Activated CD4-positive, alpha-beta memory T cell treated with anti-CD3 and anti-CD28 coated beads for 36 hours (primary cell): Measurements from ENCODE around the gene ALDH1A2. TPM values are rescaled to one million over a fixed set of nuclear protein-coding genes. Genes with fewer than 3 reads are reported as not detected.
A peak's percentile ranks its signal among the peaks of the same experiment; 100 is the strongest.
"Not testable (repeated sequence)": the region's sequence is repeated elsewhere in the genome, so short reads cannot be mapped to it uniquely, and the experiment has no call there.

Experiments
- CTCF ChIA-PET: fragments of 350-600 bp; sonication (Branson Sonifier 250); formaldehyde crosslinking; loops from one replicate; lab custom pipeline; 2021; ENCODE audit warnings: antibody characterized with exemption, inconsistent platforms; lab: Charles Lee
- POLR2A ChIA-PET: fragments of 350-600 bp; sonication (Branson Sonifier 250); formaldehyde crosslinking; loops from one replicate; lab custom pipeline; 2021; ENCODE audit warnings: antibody characterized with exemption; lab: Charles Lee
- DNase-seq: peaks from one replicate; pipeline ENCODE4 v3.0.0-alpha.2; 2020
- H3K27ac Mint-ChIP-seq: one replicate; pipeline ENCODE4 v1.8.0; 2021; ENCODE audit warnings: mixed read lengths
- H3K27me3 Mint-ChIP-seq: one replicate; pipeline ENCODE4 v1.8.0; 2021; ENCODE audit warnings: mixed read lengths
- H3K36me3 Mint-ChIP-seq: one replicate; pipeline ENCODE4 v1.8.0; 2021; ENCODE audit warnings: mixed read lengths
- H3K4me1 Mint-ChIP-seq: one replicate; pipeline ENCODE4 v1.8.0; 2021; ENCODE audit warnings: low read depth, mixed read lengths
- H3K4me3 Mint-ChIP-seq: one replicate; pipeline ENCODE4 v1.8.0; 2021; ENCODE audit warnings: mild to moderate bottlenecking, mixed read lengths
- H3K9me3 Mint-ChIP-seq: one replicate; pipeline ENCODE4 v1.8.0; 2021; ENCODE audit warnings: mixed read lengths
- intact Hi-C: fragments of 100-400 bp; cut with micrococcal nuclease; formaldehyde crosslinking; loops from one replicate; pipeline ENCODE4 v1.15.1; 2023
- total RNA-seq, 2 experiments: library from RNA; stranded (reverse); gene quantifications; one replicate each; pipeline ENCODE4 v1.2.3, GENCODE V29; 2021

ALDH1A2 gene
- total RNA-seq = under 1 TPM; 0.19 to 0.78 TPM

DNA sequence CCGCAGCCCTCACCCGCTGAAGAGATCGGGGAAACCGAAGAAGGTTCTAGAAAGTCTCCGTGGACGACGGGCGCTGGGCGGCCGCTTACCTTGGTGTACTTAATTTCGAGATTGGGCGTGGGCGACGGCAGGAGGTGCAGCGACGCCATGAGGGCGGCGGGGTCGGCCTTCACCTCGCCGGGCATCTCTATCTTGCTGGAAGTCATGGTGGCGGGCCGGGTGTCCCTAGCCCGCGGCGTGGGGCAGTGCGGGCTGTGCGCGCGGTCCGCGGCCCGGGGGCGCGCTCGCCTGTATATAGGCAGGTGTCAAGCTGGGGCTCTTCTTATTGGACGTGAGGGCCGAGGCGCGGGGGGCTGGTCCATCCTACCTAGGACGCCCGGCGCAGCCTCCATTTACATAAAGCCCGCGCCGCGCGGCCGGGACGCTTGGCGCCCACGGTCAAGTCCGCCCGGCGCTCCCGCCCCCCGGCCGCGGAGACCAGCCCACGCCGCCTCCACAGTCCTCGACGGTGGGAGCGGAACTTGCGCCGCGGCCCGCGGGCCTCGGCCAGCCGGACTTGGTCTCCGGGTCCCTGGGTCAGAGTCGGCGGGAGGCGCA is at the start of gene ALDH1A2:
Gene ALDH1A2, minus strand, starts transcription at position 267 of the 597 bp plus-strand sequence. Its CDS starts 61 bp downstream, at position 206.
- Mint-ChIP-seq H3K4me3 (peak within 1 kb of the TSS; percentile 32), H3K36me3 (no peaks in the 10 kb centered on the region), H3K27ac (no peak within 1 kb of the TSS), H3K4me1 (peaks cover 9% of the 10 kb centered on the region), H3K9me3 (no peaks in the 10 kb centered on the region), H3K27me3 (peaks cover 49% of the 10 kb centered on the region)
- CTCF ChIA-PET = interaction anchor here (1.0 to 2.0 kb wide), 9 partner anchors 12 to 423 kb away, joined by 3 to 7 read pairs (median 4); no protein-coding TSS in a partner anchor
- peak; percentile 18 for DNase-seq
- intact Hi-C loops = loop anchor here (1.0 to 10.0 kb wide), 3 partner anchors 23 to 504 kb away; no protein-coding TSS in a partner anchor
- POLR2A ChIA-PET = no interaction called here

DNA sequence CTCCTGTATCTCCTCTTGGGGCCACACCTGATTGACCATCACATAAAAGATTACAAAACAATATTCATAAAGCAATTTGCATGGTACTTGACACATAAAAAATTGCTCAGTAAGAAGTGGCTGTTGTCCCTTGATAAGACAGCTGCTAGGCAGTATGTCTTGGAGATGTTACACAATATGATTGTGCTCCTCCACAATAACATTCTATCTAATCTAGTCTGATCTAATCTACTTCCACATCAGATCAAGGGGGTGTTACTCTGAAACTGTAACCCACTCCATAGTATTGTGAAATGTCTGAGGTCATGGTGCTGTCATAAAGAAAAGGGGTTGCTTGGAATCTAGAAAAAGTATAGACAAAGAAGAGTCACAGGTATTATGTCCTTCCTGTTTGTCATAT is 49.3 kb upstream of the ALDH1A2 start:
- DNase-seq = no peak
- H3K36me3 Mint-ChIP-seq = no peaks in the 10 kb centered on the region
- H3K4me3 Mint-ChIP-seq = no peak overlapping the region
- H3K9me3 Mint-ChIP-seq = no peaks in the 10 kb centered on the region
- ChIA-PET POLR2A (no interaction called here), CTCF (no interaction called here)
- no peak overlapping the region for H3K27ac Mint-ChIP-seq
- peaks cover 11% of the 10 kb centered on the region for H3K27me3 Mint-ChIP-seq
- intact Hi-C loops = no loop called here
- H3K4me1 Mint-ChIP-seq = no peaks in the 10 kb centered on the region

DNA sequence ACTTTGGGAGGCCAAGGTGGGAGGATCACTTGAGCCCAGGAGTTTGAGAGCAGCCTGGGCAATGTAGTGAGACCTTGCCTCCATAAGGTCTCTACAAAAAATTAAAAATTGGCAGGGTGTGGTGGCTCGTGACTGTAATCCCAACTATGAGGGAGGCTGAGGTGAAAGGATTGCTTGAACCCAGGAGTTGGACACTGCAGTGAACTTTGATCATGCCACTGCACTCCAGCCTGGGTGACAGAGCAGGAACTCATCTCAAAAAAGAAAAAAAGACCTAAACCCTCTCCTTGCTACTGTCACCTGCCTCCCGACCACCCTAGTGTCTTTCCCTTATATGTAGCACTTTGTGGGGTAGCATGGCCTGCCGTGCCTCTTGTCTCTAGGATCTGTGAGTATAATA is 48.9 kb upstream of the ALDH1A2 start:
- no peaks in the 10 kb centered on the region for H3K36me3 Mint-ChIP-seq
- no peaks in the 10 kb centered on the region for H3K9me3 Mint-ChIP-seq
- ChIA-PET CTCF (no interaction called here), POLR2A (no interaction called here)
- intact Hi-C loops = no loop called here
- no peak for DNase-seq
- no peaks in the 10 kb centered on the region for H3K4me1 Mint-ChIP-seq
- H3K4me3 Mint-ChIP-seq = no peak overlapping the region
- H3K27me3 Mint-ChIP-seq = peaks cover 11% of the 10 kb centered on the region
- no peak overlapping the region for H3K27ac Mint-ChIP-seq

DNA sequence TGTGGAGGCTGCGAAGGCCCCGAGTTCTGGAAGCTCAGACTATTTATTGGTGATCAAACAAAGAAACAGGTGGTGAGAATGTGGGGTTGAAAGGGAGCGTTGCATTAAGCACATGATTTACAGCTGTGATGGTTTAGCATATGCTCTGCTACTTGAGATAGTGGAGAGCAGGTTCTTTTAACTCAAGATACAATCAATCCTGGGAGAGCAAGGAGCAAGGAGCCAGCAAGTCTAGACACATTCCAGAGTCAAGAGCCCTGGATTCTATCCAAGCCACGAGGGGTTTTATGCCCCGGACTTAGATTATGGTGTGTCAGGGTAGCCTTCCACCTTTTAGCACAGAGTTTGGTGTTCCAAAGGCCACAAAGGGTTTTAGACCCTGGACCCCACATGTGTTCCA is 47.8 kb upstream of the ALDH1A2 start:
- H3K9me3 Mint-ChIP-seq, POLR2A ChIA-PET, DNase-seq, CTCF ChIA-PET, H3K4me3 Mint-ChIP-seq, H3K4me1 Mint-ChIP-seq, intact Hi-C loops, H3K36me3 Mint-ChIP-seq, H3K27ac Mint-ChIP-seq: not testable (repeated sequence)
- H3K27me3 Mint-ChIP-seq = peaks cover 11% of the 10 kb centered on the region

DNA sequence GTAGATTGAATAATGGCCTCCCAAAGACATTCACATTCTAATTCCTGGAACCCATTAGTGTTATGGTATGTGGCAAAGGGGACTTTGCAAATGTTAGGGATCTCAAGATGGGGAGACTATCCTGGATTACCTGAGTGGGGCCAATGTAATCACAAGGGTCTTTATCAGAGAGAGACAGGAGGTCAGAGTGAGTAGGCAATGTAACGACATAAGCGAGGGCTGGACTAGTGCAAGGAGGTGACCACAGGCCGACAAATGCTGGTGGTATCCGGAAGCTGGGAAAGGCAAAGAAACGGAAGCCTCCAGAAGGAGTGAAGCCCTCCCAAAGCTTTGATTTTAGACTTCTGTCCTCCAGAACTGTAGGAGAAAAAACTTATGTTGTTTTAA is 46.2 kb upstream of the ALDH1A2 start:
- Mint-ChIP-seq H3K9me3 (no peaks in the 10 kb centered on the region), H3K36me3 (no peaks in the 10 kb centered on the region), H3K4me1 (no peaks in the 10 kb centered on the region), H3K27me3 (peaks cover 13% of the 10 kb centered on the region), H3K4me3 (no peak overlapping the region), H3K27ac (no peak overlapping the region)
- CTCF ChIA-PET = no interaction called here
- POLR2A ChIA-PET = no interaction called here
- no peak for DNase-seq
- intact Hi-C loops = no loop called here

DNA sequence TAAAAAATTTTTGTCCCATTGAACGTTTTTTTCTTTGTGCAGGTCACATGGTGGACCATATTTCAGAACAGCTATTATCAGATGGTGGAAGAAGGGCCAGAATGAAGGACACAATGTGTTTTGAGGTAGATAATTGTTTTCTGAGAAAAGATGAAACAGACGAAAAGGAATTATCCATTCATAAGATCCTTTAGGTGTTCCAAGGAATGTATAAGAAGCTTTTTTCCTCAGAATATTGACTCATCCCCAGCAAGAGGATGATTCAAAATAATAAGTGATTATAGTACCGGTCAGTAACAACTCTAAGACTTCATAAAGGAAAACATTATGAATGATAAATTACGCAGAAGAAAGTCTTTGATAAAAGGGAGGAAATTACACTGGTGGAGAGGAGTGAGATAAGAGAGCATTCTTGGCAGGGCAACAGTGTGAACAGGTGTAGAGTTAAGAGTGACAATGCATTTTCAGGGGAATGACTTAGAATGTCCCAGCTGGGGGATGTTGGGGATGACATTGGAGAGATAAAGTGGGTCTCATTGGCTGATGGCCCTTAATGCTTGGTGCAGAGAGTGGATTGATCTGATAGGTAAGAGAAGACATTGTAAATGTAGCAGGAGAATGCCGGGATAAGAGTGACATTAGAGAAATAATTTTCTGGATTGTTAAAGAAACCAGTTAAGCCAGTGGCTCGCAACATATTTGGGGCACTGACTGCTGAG is 45.6 kb upstream of the ALDH1A2 start:
- Mint-ChIP-seq H3K36me3 (no peaks in the 10 kb centered on the region), H3K27me3 (peaks cover 15% of the 10 kb centered on the region), H3K27ac (no peak overlapping the region), H3K9me3 (no peaks in the 10 kb centered on the region), H3K4me1 (no peaks in the 10 kb centered on the region), H3K4me3 (no peak overlapping the region)
- intact Hi-C loops = no loop called here
- CTCF ChIA-PET = no interaction called here
- no peak for DNase-seq
- POLR2A ChIA-PET = no interaction called here

DNA sequence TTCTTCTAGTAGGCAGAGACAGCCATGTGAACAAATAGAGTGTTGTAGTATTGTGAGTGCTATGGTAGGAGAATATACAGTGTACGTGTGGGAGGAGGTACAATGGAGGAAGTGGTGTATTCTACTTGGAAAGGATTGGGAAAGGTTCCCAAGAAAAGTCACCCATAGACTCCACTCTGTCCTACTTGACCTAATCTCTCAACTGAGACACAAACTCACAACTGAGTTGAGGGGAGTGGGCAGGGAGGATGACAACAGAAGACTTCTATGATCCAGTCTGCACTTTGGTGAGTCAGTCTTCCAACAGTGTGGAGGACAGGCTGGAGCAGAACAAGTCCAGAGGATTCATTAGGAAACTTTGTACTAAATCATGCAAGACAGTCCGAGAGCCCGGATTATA is 43.9 kb upstream of the ALDH1A2 start:
- CTCF ChIA-PET = no interaction called here
- POLR2A ChIA-PET = no interaction called here
- no peak overlapping the region for H3K4me3 Mint-ChIP-seq
- no peak overlapping the region for H3K27ac Mint-ChIP-seq
- H3K27me3 Mint-ChIP-seq = peaks cover 18% of the 10 kb centered on the region
- no peaks in the 10 kb centered on the region for H3K9me3 Mint-ChIP-seq
- intact Hi-C loops = no loop called here
- no peak for DNase-seq
- H3K36me3 Mint-ChIP-seq = no peaks in the 10 kb centered on the region
- H3K4me1 Mint-ChIP-seq = no peaks in the 10 kb centered on the region

DNA sequence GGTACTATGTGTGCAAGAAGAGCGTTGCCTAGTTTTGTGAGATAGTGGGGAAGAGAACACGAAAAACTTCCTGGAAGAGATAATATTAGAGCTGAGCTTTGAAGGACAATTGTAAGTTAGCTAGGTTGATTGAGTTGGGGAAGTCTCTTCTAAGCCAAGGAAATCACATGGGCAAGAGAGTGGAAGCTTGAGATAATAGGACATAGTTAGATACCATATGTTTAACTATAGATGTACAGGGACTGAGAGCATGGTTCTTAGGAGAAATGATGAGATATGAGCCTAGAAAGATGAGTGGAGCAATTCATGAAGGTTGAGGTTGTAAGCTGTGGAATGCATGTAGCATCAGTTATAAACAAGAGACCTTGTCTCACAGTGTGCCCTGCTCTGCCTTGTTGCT is 42.6 kb upstream of the ALDH1A2 start:
- ChIA-PET POLR2A (no interaction called here), CTCF (interaction anchor here (1.9 kb wide), 1 partner anchor 37 kb away, joined by 5 read pairs; no protein-coding TSS in a partner anchor)
- H3K27ac Mint-ChIP-seq = no peak overlapping the region
- DNase-seq = no peak
- peaks cover 18% of the 10 kb centered on the region for H3K27me3 Mint-ChIP-seq
- no peaks in the 10 kb centered on the region for H3K36me3 Mint-ChIP-seq
- no peak overlapping the region for H3K4me3 Mint-ChIP-seq
- no peaks in the 10 kb centered on the region for H3K9me3 Mint-ChIP-seq
- intact Hi-C loops = no loop called here
- no peaks in the 10 kb centered on the region for H3K4me1 Mint-ChIP-seq

DNA sequence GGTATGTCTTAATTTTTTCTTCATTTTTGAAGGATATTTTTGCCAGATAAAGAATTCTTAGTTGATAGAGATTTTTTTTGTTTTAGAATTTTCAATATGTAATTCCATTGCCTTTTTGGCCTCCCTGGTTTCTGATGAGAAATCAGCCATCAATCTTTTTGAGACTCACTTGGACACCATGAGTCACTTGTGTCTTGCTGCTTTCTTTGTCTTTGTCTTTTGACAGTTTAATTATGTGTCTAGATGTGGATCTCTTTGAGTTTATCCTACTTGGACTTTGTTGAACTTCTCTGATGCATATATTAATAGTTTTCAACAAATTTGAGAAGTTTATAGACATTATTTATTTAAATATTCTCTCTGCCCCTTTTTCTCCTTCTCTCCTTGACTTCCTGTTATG is 38.0 kb upstream of the ALDH1A2 start:
- ChIA-PET POLR2A (no interaction called here), CTCF (no interaction called here)
- no peaks in the 10 kb centered on the region for H3K9me3 Mint-ChIP-seq
- H3K27ac Mint-ChIP-seq = no peak overlapping the region
- H3K4me1 Mint-ChIP-seq = no peaks in the 10 kb centered on the region
- H3K27me3 Mint-ChIP-seq = peaks cover 20% of the 10 kb centered on the region
- DNase-seq = no peak
- intact Hi-C loops = no loop called here
- H3K36me3 Mint-ChIP-seq = no peaks in the 10 kb centered on the region
- no peak overlapping the region for H3K4me3 Mint-ChIP-seq

DNA sequence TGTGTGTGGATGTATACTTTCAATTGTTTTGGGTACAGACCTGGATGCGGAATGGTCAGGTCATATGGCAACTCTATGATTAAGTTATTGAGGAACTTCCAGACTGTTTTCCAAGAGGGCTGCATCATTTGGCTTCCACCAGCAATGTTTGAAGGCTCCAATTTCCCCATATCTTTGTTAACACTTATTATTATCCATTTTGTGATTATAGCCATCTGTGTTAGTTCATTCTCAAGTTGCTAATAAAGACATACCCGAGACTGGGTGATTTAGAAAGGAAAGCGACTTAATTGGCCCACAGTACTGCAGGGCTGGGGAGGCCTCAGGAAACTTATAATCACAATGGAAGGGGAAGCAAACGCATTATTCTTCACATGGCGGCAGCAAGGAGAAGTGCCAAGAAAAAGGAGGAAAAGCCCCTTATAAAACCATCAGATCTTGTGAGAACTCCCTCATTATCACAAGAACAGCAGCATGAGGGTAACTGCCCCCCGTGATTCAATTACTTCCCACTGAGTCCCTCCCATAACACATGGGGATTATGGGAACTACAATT is 31.1 kb upstream of the ALDH1A2 start:
- Mint-ChIP-seq H3K4me1 (no peaks in the 10 kb centered on the region), H3K27me3 (peaks cover 12% of the 10 kb centered on the region), H3K9me3 (peaks cover 2% of the 10 kb centered on the region), H3K36me3 (no peaks in the 10 kb centered on the region), H3K27ac (no peak overlapping the region), H3K4me3 (no peak overlapping the region)
- ChIA-PET POLR2A (no interaction called here), CTCF (no interaction called here)
- intact Hi-C loops = no loop called here
- DNase-seq = no peak

DNA sequence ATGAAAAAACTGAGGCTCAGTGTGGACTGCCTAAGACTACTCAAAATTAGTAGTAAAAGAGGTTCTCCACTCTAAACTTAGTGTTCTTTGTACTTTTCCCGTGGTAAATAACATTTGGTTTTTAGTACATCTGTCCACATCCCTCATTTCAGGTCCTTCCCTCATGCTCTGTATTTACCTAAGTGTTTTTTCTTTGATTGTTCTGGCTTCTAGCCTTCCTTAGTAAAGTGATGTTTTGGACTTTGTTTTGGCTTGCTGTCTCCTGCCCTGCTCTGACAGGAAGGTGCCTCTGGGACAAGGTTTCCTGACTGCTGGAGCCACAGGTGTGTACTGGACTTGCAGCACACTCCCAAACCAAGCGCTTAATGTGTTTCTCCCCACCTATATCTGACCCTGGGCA is 29.9 kb upstream of the ALDH1A2 start:
- CTCF ChIA-PET = no interaction called here
- Mint-ChIP-seq H3K4me3 (no peak overlapping the region), H3K27me3 (peaks cover 8% of the 10 kb centered on the region), H3K36me3 (no peaks in the 10 kb centered on the region), H3K27ac (no peak overlapping the region), H3K9me3 (peaks cover 2% of the 10 kb centered on the region), H3K4me1 (no peaks in the 10 kb centered on the region)
- POLR2A ChIA-PET = no interaction called here
- DNase-seq = no peak
- intact Hi-C loops = no loop called here

DNA sequence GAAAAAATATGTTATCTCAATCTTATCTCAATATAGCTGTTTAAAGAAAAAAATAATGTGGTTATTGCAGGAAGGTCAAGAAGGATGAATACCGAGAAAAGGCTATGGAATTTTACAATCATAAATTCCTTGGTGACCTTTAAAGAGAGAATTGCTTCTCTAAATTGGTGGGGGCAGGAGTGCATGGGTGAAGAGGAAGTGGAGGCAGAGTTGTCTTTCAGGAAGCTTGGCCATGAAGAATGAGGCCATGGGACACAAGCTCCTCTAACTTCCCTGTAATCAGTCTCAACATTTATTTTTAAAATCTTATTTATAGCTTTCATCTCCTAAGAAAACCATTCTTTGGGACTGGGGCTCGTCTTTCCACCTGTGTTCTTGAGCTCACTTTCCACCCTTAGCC is 22.4 kb upstream of the ALDH1A2 start:
- CTCF ChIA-PET = interaction anchor here (0.7 to 1.0 kb wide), 2 partner anchors 10 to 21 kb away, joined by 3 to 4 read pairs; no protein-coding TSS in a partner anchor
- Mint-ChIP-seq H3K4me3 (no peak overlapping the region), H3K9me3 (no peaks in the 10 kb centered on the region), H3K27ac (no peak overlapping the region), H3K4me1 (peaks cover 2% of the 10 kb centered on the region), H3K36me3 (no peaks in the 10 kb centered on the region), H3K27me3 (peaks cover 27% of the 10 kb centered on the region)
- DNase-seq = no peak
- intact Hi-C loops = no loop called here
- POLR2A ChIA-PET = no interaction called here
